Superior temporal gyrus (tissue), 1 donor: ENCODE measurements around the gene NAT10.
A peak's percentile ranks its signal among the peaks of the same experiment; 100 is the strongest.

Experiments used
- DNase-seq: peaks from one replicate; pipeline ENCODE4 v3.0.0-alpha.2; 2016; ENCODE audit errors: extremely low spot score

NAT10 gene

DNA sequence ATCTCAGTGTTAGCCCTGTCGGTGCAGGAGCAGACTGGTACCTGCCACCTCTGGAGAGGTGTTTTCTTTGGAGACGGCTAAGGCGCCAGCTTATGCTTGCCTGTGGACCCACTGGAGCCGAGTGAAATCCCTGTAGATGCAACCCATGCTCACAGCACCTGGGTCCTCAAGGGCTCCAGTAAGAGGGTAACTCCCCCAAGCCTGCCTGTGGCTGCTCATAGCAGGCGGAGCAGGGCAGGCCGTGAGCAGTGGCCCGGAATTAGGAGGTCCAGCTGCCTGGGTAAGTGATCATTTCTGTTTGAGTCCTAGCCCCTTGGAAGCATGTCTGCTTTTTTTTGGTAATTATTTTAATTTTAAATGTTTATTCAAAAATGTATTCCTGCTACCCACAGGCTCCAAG, 43.8 kb downstream of the NAT10 start:
- no peak for DNase-seq

DNA sequence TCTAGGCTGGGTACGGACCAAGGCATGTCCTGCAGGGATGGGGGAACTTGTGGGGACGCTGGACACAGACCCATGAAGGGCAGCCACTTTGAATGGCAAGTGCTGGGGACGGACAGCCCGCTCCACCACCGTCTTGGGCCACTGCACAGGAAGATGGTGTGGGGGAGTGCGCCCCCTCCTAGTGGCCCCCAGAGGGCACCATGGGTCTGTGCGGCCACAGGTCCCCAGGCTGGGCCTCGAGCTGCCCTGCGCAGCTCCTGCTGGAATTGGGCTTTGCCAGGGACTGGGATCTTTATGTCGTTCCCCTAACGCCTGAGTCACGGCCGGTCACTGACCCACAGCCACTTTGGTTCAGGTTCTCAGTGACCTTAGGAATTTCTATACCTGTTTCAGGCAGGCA, 44.4 kb downstream of the NAT10 start:
- no peak for DNase-seq

DNA sequence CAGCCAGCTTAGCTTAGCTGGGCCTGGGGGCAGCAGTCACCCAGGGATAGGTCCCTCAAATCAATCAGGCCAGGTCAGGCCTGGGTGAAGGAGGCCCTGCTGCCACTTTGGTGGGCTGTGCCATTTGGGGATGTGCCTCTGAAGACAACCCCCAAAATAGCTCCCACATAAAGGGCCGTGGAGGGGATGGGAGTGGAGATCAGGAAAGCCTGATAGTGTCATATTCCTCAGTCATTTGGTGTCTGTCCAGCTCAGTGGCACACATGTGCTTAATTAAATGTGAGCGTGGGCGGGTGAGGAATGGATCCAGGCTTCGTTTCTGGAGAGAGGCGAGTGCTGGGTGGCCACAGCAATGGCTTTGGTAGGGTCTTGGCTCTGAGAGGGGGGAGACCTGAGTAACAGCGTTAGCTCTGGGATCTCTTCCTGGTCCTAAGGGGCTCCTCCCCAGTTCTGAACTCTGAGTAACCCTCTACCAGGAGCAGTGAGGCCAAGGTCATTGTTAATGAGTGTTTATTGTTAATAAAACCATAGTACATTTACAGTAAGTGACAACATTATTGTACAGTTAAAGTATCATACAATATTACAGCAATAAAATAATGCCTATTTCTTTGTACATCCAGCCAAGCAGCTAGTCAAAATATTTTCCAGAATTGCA, 45.2 kb downstream of the NAT10 start:
- DNase-seq = no peak

DNA sequence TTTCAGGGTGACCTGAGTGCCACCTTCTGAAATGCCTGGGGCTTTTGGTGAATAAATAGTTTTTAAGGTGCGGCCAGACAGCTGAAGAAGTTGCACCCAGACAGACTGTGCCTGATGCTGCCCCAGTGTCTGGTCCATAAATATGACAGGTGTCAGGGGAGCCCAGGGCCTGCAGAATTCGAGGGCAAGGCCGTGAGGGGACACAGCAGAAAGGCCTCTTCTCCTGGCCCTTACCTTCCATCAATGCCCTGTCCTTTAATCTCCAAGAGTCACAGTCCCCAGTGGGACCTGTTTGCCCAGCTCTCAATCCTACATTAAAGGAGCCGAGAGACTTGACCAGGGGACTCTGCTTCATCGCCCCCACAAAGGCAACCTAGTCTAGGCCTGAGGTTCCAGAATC, 45.7 kb downstream of the NAT10 start:
- no peak for DNase-seq

DNA sequence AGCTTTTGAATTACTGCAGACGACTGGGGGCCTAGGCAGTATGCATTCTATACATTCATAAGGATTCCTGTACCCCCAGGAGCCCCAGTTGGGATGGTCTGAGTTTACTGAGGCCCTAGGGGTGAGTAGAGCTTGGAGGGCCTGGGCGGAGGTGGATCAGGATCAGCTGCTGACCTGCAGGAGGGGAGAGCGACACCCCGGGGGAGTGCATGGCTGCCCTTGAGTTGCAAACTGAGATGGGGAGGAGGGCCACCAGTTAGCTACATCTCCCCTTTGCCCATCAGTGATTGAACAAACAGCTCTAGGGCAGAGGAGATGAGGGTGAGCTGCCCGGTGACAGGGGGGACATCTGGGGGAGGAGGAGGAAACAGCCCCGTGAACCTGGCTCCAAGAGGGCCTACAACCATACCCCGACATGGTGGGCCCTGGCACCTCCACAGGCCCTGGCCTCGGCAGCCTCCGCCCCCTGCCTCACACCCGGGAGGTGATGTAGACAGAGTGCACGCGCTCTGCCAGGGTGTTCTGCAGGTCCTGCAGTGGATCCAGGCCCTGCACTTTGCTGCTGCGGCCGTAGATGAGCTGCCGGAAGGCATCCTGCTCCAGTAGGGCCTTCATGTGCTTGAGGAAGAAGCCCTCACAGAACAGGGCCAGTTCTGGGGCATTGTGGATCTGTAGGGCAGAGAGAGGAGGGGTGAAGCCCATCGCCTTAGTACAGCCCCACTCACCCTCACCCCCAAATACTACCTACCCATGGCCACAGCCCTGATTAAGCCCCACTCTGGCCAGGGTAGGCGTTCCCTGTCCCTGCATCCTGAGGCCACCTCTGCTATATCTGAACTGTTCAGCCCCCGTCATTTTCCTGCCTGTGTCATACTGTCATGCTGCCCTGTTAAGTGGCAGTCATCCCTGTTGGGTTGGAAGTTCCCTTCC, 46.8 kb downstream of the NAT10 start:
- DNase-seq = no peak

DNA sequence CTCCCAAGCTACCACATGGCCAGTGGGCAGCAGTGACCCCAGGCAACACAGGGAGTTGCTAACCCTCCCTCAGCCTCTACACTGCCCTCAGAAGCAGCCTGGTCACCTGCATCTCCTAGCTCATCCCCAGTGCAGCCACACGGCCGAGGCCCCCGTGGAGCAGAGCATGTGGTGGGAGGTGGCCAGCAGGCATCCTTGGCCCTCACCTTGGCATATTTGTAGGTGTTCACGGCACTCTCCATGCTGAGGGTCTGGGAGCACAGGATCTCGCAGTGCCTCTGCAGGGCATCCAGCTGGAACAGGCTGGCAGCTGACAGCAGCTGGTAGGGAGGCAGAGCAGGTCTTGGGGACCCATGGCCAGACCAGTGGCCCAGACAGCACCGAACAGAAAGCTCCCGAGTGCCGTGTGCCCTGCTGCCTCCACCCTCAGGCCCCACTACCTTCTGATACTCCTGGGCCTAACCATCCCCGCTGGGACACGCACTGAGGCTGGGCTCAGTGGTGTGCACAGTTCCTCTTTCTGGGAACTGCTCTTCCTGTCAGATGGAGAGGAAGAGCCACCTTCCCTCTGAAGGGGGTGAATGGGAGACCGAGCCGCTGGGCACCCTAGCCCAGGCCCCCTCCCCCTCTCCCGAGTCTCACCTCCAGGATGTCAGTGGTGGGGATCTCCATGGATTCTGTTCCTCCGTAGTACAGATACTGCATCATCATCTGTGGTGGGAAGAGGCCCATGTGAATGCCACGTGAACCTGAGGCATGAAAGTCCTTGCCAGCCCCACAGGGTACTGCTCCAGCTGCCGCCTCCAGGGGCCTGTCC, 48.8 kb downstream of the NAT10 start:
- no peak for DNase-seq

DNA sequence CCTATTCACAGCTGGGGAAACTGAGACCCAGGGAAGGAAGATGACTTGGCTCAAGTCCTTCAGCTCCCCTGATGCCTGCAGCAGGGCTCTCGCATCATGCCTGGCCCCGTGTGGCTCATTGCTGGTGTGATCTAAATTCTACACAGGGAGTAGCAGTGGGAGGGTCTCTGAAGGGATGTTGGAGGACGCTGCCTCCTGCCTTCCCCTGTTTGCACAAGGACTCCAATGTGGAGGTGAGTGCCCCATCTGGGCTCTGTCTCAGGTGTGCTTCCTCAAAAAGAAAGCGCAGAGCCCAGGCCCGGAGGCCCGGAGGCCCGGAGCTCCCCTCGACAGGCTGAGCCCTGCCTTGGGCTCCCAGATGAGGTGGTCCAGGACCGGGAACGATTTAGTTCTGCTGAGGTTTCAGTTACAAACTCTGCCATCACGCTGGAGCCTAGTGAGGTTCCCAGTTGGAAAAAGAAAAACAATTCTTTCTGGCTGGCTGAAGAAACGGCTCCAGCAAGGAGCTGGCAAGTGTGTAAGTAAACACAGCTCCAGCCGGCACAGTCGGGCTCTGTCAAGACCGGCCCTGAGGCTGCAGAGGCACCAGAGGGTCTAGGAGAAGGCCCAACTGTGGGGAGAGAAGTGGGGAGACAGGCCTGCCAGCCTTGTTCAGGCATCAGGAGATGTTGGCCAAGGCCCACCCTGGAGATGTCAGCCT, 49.8 kb downstream of the NAT10 start:
- peak; percentile 20 for DNase-seq

DNA sequence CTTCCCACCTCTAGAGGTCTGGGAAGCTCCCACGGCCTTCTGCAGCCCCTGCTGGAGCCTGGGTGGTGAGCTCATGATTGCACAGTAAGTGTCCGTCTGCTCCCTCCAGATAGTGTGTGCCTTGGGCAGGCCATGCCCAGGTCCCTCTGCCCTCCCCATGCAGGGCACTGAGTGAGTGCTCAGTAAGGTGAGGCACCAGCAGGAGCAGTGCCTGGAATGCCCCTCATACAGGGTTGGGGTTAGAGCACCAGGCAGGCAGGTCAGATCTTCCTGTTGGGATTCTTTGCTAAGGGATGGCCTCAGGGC, 50.3 kb downstream of the NAT10 start:
- DNase-seq = no peak

DNA sequence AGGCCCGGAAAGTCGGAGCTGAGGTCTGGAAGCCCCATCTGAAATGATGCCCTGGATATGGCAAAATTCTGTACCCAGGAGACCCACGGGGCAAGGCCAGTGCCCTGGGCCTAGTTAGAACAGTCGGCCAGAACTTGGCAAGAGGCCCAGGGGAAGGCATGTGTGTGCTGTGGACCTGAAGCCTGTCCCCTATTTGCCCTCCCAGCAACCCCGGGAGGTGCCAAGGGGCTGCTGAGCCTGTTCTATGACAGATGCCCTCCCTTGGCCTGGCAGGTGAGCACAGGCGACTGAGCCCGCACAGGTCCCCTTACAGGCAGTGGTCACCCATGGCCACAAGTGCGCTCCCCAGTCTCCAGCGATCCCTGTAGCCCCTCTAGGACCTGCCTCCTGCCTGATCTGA, 51.7 kb downstream of the NAT10 start:
- no peak for DNase-seq

DNA sequence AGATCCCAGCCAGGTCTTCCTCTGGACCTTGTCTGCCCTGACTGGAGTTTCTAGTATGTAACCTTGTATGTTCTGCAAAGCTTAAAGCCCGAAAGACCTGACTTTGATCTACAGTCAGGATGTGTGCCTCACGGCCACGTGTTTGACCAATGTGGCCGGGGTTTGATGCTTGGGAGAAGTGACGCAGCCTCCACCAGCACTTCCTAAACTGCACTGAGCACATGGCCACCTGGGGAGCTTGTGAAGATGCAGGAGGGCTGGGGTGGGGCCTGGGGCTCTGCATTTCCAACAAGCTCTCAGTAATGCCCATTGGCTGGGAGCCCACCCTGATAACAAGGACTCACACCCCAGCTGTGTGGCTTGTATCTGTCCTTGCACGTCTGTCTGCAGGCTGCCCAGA, 53.2 kb downstream of the NAT10 start:
- no peak for DNase-seq

DNA sequence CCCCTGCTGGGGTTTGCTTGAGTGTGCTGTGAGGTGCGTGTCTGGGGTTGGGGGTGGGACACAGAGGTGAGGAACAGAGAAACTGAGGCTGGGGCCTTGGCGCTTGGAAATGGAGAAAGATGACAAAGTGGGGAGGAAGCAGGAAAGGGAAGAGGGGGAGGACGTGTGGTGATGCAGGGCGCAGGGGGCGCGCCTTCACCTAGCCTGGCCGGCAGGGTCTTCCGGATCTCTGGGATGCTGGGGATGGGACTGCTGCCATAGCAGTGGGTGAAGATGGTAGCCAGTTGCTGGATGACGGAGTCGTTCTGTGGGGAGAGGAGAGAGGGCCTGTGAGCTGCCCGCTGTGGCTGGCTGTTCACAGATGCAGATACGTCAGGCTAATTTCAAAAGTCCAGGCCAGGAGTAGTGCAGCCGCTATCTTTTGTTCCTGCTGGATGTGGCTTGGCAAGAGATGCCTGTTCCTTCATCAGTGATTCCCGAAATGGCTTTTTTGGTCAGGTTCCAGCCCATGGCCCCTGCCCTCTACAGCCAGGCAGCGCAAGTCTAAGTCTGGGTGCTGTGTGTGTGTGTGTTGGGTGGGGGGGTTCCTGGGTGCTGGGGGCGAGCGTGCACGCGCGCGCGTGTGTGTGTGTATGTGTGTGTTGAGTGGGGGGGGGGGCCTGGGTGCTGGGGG, 54.8 kb downstream of the NAT10 start:
- no peak for DNase-seq

DNA sequence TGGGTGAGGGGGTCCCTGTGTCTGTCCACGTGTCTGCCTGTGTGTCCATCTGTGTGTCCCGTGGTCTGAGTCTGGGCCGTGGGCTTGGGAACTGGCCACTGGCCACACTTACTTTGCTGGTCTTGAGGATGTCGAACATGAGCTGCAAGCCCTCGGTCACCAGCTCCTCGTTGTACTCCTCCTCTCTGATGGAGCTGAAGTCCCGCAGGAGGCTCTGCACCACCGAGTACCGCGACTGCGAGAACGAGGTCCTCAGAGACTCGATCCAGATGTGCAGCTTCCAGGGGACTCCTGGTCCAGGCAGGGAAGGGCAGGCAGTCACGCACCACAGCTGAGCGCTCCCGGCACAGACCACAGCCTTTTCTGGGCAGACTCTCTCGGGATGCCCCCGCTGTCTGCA, 55.4 kb downstream of the NAT10 start:
- DNase-seq = no peak

DNA sequence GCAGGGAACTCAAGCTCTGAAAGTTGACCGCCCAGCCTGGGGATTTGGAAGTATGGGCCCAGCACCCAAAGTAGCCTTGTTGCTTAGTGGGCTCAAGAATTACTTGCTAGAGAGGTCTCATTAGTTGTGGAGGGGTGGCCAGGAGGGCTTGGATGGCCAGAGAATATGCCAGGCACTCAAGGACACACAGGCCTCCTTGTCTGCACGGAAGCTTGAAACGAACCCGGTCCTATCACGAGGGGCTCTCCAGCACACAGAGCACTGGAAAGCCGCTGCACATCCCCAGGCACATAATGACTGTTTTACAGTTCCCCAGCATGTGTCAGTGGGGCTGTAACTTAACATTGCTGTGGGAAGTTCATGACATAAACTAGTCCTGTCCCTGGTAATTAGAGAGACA, 55.9 kb downstream of the NAT10 start:
- DNase-seq = no peak

DNA sequence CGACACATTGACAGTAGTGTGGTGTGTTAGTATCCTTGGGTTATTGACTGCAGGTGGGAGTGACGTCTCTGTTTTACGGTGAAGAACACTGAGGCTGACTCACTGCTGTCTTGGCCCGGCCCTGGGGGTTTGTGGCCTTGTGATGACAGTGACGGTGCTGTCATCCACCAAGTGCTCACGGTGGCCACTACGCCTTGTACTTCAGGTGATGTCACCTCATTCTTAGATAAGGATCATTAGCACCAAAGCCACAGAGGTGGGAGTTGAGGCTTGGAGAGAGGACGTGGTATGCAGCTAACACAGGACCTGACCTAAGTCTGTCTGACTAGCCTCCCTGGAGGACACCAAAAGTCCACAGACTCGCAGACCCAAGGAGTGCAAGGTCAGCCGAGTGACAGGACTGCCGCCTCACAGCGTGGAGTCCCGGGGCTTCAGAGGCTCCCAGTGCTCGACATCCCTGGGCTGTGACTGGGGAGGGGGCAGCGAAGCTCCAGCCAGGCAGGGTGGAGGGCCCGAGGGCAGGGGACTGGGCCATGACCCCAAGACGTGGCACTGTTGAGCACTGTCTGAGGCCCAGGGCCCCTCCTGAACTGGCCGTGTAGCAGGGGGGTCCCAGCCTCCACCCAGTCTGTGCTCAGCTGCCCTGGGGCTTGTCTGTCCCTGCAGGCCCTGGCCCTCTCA, 56.5 kb downstream of the NAT10 start:
- no peak for DNase-seq

DNA sequence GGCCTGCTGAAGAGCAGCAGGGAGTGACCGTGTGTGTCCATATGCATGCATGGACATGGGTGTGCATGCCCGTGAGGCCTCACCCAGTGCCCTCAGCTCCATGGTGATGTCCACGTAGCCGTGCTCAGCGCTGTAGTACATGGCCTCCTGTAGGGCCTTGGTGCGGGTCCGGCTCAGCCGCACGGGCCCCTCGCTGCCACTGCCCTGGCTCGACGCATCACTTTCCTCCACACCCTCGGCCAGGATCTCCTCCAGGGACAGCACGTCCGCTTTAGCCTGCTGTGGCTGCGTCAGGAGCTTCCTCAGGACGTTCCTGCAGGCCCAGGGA, 57.0 kb downstream of the NAT10 start:
- no peak for DNase-seq

DNA sequence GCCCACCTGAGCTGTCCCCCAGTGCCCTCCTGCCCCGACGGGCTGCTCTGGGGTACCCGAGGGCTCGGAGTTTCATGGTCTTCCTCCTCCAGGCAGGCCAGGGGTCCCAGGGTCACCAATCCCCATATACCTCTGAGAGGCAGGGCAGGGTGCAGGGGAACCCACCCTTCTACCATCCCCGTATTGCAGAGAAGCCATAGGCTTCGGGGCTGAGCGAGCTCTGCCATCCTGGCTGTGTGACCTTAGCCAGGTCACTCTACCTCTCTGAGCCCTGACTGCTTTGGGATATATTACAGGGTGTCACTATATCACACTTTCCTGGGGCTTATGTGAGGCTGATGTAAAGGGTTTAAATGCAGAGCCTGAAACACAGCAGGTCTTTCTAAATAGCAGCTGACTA, 57.4 kb downstream of the NAT10 start:
- no peak for DNase-seq

DNA sequence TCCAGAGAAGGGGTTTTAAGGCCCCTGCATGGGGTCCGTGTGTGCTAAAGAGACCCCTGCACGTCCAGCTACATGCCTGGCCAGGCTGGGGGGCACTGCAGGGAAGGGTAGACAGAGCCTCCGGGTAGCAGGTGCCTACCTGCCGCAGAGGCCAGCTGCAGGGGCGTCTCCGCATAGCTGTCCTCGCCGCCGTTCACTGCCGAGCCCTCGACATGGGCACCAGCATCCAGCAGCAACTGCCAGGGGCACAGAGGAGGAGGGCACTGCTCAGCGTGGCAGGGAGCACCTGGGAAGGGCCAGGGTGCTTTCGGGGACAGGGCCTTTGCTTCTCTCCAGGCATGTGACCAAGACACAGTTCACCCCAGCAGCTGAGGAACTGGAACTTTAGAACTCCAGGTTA, 59.7 kb downstream of the NAT10 start:
- DNase-seq = no peak

DNA sequence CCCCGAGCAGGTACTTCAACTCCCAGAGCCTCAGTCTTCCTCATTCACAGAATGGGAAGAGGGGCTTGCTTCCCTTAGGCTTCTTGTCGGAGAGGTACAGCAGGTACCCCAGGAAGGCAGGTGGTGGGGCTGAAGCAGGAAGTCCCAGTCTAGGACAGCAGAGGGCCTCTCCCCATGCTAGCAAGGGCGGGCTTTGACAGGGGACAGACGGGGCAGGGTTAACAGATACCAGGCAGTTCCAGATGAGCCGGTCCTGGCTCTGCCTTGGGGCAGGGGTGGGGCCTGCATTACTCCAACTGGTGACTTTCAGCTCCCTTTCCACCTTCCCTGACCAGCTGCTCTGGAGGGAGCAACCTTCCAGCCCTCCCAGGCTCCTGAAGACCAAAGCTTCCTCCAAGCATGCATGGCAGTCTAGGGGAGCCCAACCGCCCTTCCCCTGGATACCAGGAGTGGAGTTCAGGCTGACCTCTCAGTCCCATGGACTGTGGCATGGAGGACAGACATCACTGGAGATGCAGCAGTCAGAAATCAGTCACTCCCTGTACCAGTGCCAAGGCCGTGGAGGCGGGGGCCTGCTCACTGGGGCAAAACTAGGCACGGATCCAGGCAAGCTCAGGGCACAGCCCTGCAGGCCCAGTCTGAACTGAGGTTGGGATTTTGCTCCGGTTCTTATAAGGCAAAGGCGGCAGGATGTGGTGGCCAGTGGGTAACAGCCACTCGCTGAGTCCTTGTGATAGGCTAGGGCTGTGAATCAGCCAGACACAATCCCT, 60.5 kb downstream of the NAT10 start:
- DNase-seq = no peak

DNA sequence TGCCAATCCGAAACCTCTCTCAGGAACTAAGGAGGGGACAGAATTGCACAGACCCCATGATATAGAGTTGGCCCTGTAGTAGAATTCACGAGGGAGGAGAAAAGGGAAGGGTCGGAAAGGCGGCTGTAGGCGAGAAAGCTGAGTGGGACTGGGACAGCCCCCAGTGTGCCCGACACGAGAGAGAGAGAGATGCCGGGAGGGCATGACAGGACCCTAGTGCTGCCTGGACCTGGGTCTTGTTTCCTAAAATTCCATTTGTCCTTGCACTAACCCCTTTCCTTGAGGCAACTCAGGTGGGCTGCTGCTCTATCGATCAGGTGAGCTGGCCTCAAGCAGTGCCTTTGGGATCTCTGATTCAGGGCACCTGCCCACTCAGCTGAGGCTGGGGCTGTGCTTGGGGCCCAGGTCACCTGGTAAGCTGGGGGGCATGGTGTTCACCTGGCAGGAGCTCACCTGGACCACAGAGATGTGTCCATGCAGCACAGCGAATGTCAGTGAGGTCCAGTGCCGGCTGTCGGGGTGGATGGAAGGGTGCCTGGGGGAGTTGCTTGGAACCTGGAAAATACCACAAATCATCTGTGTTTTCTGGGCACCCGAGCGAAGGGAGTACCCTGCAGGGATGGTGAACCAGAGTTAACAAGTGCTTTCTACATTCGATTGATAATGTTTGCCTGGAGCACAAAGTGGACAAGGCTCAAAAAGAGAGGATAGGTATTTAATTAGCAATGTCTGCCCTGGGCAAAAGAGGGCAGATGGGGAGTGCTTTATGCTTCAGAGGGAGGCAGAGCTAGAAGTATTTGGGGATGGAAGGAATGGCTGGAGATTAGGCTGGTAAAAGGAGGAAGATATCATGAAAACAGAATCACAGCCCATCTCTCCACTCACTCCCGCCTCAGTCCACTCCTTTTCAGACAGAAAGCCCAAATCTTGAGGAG, 61.6 kb downstream of the NAT10 start:
- no peak for DNase-seq
